Measurements from ENCODE around the gene CCDC12.

DNA sequence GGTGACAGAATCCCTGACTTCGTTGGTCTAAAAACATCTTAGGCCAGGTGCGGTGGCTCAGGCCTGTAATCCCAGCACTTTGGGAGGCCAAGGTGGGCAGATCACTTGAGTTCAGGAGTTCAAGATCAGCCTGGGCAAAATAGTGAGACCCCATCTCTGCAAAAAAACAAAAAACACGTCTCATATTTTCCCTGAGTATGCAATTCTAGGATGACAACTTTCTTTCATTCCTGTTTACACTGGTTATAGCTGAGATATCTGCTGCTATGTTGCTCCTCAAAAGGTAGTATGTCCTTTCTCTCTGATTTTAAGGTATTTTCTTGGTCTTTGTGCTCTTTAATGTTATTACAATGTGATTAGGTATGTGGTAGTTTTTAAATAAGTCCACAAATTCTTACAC is 59.7 kb downstream of the CCDC12 start:
- TF ChIP-seq, protein P1, sequence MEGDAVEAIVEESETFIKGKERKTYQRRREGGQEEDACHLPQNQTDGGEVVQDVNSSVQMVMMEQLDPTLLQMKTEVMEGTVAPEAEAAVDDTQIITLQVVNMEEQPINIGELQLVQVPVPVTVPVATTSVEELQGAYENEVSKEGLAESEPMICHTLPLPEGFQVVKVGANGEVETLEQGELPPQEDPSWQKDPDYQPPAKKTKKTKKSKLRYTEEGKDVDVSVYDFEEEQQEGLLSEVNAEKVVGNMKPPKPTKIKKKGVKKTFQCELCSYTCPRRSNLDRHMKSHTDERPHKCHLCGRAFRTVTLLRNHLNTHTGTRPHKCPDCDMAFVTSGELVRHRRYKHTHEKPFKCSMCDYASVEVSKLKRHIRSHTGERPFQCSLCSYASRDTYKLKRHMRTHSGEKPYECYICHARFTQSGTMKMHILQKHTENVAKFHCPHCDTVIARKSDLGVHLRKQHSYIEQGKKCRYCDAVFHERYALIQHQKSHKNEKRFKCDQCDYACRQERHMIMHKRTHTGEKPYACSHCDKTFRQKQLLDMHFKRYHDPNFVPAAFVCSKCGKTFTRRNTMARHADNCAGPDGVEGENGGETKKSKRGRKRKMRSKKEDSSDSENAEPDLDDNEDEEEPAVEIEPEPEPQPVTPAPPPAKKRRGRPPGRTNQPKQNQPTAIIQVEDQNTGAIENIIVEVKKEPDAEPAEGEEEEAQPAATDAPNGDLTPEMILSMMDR (IDR thresholded peaks at IDR 0.05): no peak
- no peak for TF ChIP-seq POLR2A (IDR thresholded peaks at IDR 0.05)

Data from lower leg skin (tissue), 3 donors.